ENCODE measurements around the gene MCC. TPM values are rescaled to one million over a fixed set of nuclear protein-coding genes. Genes with fewer than 3 reads are reported as not detected.
A peak's percentile ranks its signal among the peaks of the same experiment; 100 is the strongest.

MCC gene
- total RNA-seq, 4 donors from 2014 or later = 17.0 to 24.8 (median 21.0) TPM

DNA sequence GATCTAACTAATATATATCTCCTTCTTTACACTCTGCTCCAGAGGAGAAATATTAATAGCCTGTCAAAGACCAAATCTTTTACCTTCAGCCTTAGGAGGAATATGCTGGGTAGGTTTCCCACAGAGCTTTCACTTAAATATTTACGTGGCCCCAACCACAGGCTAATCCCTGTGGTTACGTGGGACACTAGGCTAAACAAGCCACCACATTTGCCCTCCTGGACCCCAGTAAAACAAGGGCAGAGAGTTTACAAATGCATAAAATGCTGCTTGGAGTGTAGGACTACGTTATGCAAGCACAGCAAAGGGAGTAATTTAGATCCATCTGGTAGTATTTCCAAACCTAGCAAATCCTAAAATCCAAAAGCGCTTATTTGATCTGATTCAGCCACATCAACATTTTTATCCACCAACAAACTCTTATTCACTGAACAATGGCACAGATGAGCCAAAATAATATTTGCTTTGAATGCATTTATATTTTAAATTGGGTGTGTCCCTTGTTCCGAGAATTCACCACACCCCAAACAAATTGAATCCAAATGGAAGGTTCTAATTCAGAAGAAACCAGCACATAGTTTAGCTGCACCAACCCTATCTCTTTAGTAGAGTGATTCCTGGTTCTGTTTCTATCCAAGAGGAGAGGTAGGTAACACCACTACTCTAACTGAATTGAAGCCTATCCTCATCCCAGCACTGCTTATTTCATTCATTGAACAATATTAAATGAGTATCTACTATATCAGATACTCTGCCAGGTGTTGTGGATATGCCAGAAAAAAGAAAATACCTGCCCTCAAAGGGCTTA lies 232.5 kb downstream of the MCC start:
- Histone ChIP-seq H3K4me1 (peaks cover 11 to 28% (median 17%) of the 10 kb centered on the region in 4 donors), H3K27me3 (no peaks in the 10 kb centered on the region), H3K9me3 (no peaks in the 10 kb centered on the region), H3K27ac (replicated peaks in 1 of 4) (peak overlapping the region in 1 of 4 donors; percentile 0), H3K4me3 (no peak overlapping the region), H3K36me3 (no peaks in the 10 kb centered on the region)
- 70% methylated on average over 5 of the region's 5 CpGs for WGBS
- intact Hi-C loops (cut with DNase I) = no loop called here
- no peak for DNase-seq (ENCODE audit: extremely low spot score)
- TF ChIP-seq POLR2A (IDR thresholded peaks at IDR 0.05; ENCODE audit: low read depth) = no peak
- TF ChIP-seq EP300 (IDR thresholded peaks at IDR 0.05) = no peak
- no peak for TF ChIP-seq POLR2AphosphoS5 (IDR thresholded peaks at IDR 0.05)
- TF ChIP-seq, protein P1, sequence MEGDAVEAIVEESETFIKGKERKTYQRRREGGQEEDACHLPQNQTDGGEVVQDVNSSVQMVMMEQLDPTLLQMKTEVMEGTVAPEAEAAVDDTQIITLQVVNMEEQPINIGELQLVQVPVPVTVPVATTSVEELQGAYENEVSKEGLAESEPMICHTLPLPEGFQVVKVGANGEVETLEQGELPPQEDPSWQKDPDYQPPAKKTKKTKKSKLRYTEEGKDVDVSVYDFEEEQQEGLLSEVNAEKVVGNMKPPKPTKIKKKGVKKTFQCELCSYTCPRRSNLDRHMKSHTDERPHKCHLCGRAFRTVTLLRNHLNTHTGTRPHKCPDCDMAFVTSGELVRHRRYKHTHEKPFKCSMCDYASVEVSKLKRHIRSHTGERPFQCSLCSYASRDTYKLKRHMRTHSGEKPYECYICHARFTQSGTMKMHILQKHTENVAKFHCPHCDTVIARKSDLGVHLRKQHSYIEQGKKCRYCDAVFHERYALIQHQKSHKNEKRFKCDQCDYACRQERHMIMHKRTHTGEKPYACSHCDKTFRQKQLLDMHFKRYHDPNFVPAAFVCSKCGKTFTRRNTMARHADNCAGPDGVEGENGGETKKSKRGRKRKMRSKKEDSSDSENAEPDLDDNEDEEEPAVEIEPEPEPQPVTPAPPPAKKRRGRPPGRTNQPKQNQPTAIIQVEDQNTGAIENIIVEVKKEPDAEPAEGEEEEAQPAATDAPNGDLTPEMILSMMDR (IDR thresholded peaks at IDR 0.05) = no peak

DNA sequence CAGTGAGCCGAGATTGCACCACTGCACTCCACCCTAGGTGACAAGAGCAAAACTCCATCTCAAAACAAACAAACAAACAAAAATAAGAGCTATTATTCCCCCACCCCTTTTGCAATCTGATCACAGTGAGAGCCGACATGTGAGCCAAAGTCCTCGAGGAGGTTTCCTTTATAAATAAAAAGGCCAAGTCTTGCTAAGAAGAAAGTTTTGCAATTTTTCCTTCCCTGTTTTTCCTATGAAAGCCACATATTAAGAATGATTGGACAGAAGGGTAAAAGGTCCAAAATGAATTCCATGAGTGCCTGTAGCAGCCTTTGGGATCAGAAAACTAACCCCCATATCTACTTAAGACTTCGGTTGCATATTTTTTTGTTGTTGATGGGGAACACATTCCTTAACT lies 233.1 kb downstream of the MCC start:
- no peak overlapping the region for H3K4me3 ChIP-seq
- H3K9me3 ChIP-seq = no peaks in the 10 kb centered on the region
- DNase-seq (ENCODE audit: extremely low spot score) = no peak
- WGBS = 77% methylated on average over 4 of the region's 4 CpGs
- no peaks in the 10 kb centered on the region for H3K27me3 ChIP-seq
- peak overlapping the region in 2 of 4 donors; percentile 0 to 24 for H3K27ac ChIP-seq (replicated peaks in 1 of 4)
- H3K36me3 ChIP-seq = no peaks in the 10 kb centered on the region
- no peak for TF ChIP-seq EP300 (IDR thresholded peaks at IDR 0.05)
- TF ChIP-seq, protein P1 (IDR thresholded peaks at IDR 0.05) = no peak
- TF ChIP-seq POLR2A (IDR thresholded peaks at IDR 0.05; ENCODE audit: low read depth) = no peak
- no peak for TF ChIP-seq POLR2AphosphoS5 (IDR thresholded peaks at IDR 0.05)
- H3K4me1 ChIP-seq = peaks cover 17 to 35% (median 24%) of the 10 kb centered on the region in 4 donors
- intact Hi-C loops (cut with DNase I) = no loop called here

DNA sequence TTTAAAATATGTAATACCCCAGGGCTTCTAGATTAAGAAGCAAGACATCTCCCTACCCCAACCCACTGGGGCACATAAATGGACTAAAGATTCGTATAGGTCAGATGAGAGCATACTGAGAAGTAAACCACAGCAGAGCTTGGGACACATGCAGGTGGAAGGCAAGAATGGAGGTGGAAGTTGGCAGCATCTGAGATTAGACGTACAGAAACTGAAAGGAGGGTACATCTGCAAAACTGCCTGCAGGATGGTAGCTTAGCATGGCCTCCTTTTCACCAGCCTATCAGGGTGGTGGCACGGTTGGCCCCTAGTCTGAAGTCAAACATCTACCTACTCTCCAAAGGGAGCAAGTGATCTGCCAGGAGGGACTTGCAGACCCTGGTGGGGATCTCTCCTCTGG lies 235.2 kb downstream of the MCC start:
- no peak overlapping the region for H3K4me3 ChIP-seq
- H3K4me1 ChIP-seq = peaks cover 30 to 48% (median 37%) of the 10 kb centered on the region in 4 donors
- TF ChIP-seq, protein P1 (IDR thresholded peaks at IDR 0.05) = no peak
- no peak for TF ChIP-seq POLR2AphosphoS5 (IDR thresholded peaks at IDR 0.05)
- TF ChIP-seq POLR2A (IDR thresholded peaks at IDR 0.05; ENCODE audit: low read depth) = no peak
- no peak for TF ChIP-seq EP300 (IDR thresholded peaks at IDR 0.05)
- H3K9me3 ChIP-seq = no peaks in the 10 kb centered on the region
- DNase-seq (ENCODE audit: extremely low spot score) = no peak
- H3K27ac ChIP-seq (replicated peaks in 1 of 4) = no peak overlapping the region
- intact Hi-C loops (cut with DNase I) = no loop called here
- WGBS = 87% methylated on average over 3 of the region's 3 CpGs
- H3K27me3 ChIP-seq = no peaks in the 10 kb centered on the region
- H3K36me3 ChIP-seq = no peaks in the 10 kb centered on the region

DNA sequence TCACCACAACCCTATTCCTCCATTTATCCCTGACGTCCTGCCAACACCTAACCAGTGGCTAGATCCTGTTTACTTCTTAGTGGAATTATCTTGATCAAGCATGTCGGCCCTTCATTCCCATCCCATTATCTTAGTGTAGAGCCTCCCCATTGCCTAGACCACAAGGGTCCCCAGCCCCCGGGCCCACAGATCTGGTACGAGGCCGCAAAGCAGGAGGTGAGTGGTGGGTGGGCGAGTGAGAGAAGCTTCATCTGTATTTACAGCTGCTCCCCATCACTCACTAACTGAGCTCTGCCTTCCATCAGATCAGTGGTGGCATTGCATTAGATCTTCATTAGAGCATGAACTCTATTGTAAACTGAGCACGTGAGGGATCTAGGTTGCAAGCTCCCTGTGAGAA lies 236.2 kb downstream of the MCC start:
- H3K36me3 ChIP-seq = no peaks in the 10 kb centered on the region
- WGBS = 87% methylated on average over 7 of the region's 7 CpGs
- DNase-seq (ENCODE audit: extremely low spot score) = no peak
- no peak overlapping the region for H3K4me3 ChIP-seq
- H3K27me3 ChIP-seq = no peaks in the 10 kb centered on the region
- intact Hi-C loops (cut with DNase I) = no loop called here
- peaks cover 30 to 49% (median 37%) of the 10 kb centered on the region in 4 donors for H3K4me1 ChIP-seq
- H3K27ac ChIP-seq (replicated peaks in 1 of 4) = no peak overlapping the region
- TF ChIP-seq EP300 (IDR thresholded peaks at IDR 0.05) (no peak), POLR2AphosphoS5 (IDR thresholded peaks at IDR 0.05) (no peak), POLR2A (IDR thresholded peaks at IDR 0.05; ENCODE audit: low read depth) (no peak)
- TF ChIP-seq, protein P1 (IDR thresholded peaks at IDR 0.05) = no peak
- H3K9me3 ChIP-seq = no peaks in the 10 kb centered on the region
